ENCODE measurements around the gene LMF1. TPM values are rescaled to one million over a fixed set of nuclear protein-coding genes. Genes with fewer than 3 reads are reported as not detected.

Gene LMF1
- polyA plus RNA-seq, 2 donors, result 8.2 to 17.2 TPM

GRCh38 chr16:937723-938122, 33.1 kb downstream of the LMF1 start:
- WGBS, 2 donors, result 79 to 83% methylated on average over 6 of the region's 6 CpGs
- H3K9me3 ChIP-seq (ENCODE audit: control insufficient read depth in 2 of 2, insufficient read depth in 1 of 2, low read depth in 1 of 2, low read length in 1 of 2), result peaks cover 0 to 4% of the 10 kb centered on the region in 2 donors

DNA sequence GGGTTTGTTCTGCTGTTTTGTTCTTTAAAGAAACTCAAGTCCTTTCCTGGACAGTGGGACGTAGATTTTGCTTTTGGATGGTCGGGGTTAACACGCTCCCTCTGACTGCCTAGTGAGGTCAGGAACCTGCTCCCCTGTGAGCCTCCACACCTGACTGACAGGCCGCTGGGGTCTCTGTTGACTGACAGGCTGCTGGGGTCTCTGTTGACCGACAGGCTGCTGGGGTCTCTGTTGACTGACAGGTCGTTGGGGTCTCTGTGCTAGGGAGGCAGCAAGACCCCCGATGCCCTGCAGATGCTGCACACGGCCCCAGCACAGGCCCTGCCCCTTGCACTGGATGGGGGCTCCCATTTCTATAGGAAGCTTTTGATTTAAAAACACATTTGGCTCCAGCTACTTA, 33.5 kb downstream of the LMF1 start:
- H3K4me3 ChIP-seq (ENCODE audit: low read depth in 1 of 2, low read length in 2 of 2), result no peak overlapping the region
- H3K4me1 ChIP-seq (ENCODE audit: control insufficient read depth in 2 of 2, insufficient read depth in 2 of 2, low read length in 1 of 2), result no peaks in the 10 kb centered on the region
- WGBS, 2 donors, result 73 to 87% methylated on average over 8 of the region's 8 CpGs
- no peaks in the 10 kb centered on the region for H3K9me3 ChIP-seq (ENCODE audit: control insufficient read depth in 2 of 2, insufficient read depth in 1 of 2, low read depth in 1 of 2, low read length in 1 of 2)
- H3K27ac ChIP-seq (ENCODE audit: low read depth in 2 of 2, low read length in 1 of 2), result no peak overlapping the region
- no peaks in the 10 kb centered on the region for H3K27me3 ChIP-seq (ENCODE audit: control insufficient read depth in 1 of 2, insufficient read depth in 2 of 2, low read length in 2 of 2)
- peaks cover 0 to 15% of the 10 kb centered on the region in 2 donors for H3K36me3 ChIP-seq (ENCODE audit: control insufficient read depth in 2 of 2, insufficient read depth in 2 of 2, low read length in 1 of 2)

More at GRCh38 chr16:937723-938122, 33.1 kb downstream of the LMF1 start:
- Histone ChIP-seq H3K27me3 (ENCODE audit: control insufficient read depth in 1 of 2, insufficient read depth in 2 of 2, low read length in 2 of 2) (no peaks in the 10 kb centered on the region), H3K4me3 (ENCODE audit: low read depth in 1 of 2, low read length in 2 of 2) (no peak overlapping the region), H3K27ac (ENCODE audit: low read depth in 2 of 2, low read length in 1 of 2) (no peak overlapping the region), H3K4me1 (ENCODE audit: control insufficient read depth in 2 of 2, insufficient read depth in 2 of 2, low read length in 1 of 2) (no peaks in the 10 kb centered on the region), H3K36me3 (ENCODE audit: control insufficient read depth in 2 of 2, insufficient read depth in 2 of 2, low read length in 1 of 2) (peaks cover 0 to 15% of the 10 kb centered on the region in 2 donors)

DNA sequence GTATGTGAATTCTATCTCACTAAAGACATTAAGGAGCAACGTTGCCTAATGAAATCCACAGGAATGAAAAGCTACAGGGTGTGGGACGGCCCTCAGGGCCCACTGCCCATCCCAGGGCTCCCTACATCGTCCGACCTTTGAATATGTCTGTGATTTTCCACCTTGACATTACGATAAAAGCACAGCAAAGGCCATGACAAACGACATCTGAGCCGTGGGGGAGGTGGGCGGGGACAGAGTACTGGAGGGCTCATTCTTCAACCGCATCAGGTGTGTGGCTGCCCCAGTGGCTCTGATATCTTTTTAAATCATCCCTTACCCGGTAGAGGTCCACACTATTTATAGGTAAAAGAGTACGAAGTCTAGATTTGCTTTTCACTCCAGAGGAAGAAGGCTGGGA, 35.1 kb downstream of the LMF1 start:
- 72 to 76% methylated on average over 11 of the region's 11 CpGs for WGBS, 2 donors
- Histone ChIP-seq H3K27me3 (ENCODE audit: control insufficient read depth in 1 of 2, insufficient read depth in 2 of 2, low read length in 2 of 2) (no peaks in the 10 kb centered on the region), H3K36me3 (ENCODE audit: control insufficient read depth in 2 of 2, insufficient read depth in 2 of 2, low read length in 1 of 2) (peaks cover 0 to 15% of the 10 kb centered on the region in 2 donors), H3K4me1 (ENCODE audit: control insufficient read depth in 2 of 2, insufficient read depth in 2 of 2, low read length in 1 of 2) (no peaks in the 10 kb centered on the region), H3K27ac (ENCODE audit: low read depth in 2 of 2, low read length in 1 of 2) (no peak overlapping the region), H3K4me3 (ENCODE audit: low read depth in 1 of 2, low read length in 2 of 2) (no peak overlapping the region), H3K9me3 (ENCODE audit: control insufficient read depth in 2 of 2, insufficient read depth in 1 of 2, low read depth in 1 of 2, low read length in 1 of 2) (no peaks in the 10 kb centered on the region)

DNA sequence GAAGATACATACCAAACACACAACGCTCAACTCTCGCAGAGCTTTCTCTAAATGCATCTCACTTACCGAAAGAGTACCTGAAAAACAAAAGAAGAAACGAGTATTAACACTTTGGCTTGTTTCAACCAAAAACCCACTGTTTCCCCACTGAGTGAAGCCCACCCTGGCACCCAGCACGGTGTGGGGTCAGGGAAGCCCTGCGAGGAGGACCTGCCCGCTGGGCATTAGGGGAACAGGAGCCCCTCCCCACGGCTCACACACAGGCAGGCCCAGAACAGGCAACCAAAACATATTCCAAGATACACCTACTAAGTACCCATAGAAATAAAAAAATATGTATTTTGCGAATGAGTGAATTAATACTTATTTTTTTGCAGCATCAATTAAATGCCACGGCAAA, 36.6 kb downstream of the LMF1 start:
- H3K4me3 ChIP-seq (ENCODE audit: low read depth in 1 of 2, low read length in 2 of 2), result no peak overlapping the region
- H3K9me3 ChIP-seq (ENCODE audit: control insufficient read depth in 2 of 2, insufficient read depth in 1 of 2, low read depth in 1 of 2, low read length in 1 of 2), result no peaks in the 10 kb centered on the region
- no peaks in the 10 kb centered on the region for H3K27me3 ChIP-seq (ENCODE audit: control insufficient read depth in 1 of 2, insufficient read depth in 2 of 2, low read length in 2 of 2)
- peaks cover 0 to 14% of the 10 kb centered on the region in 2 donors for H3K36me3 ChIP-seq (ENCODE audit: control insufficient read depth in 2 of 2, insufficient read depth in 2 of 2, low read length in 1 of 2)
- 94 to 95% methylated on average over 10 of the region's 10 CpGs for WGBS, 2 donors
- no peak overlapping the region for H3K27ac ChIP-seq (ENCODE audit: low read depth in 2 of 2, low read length in 1 of 2)
- H3K4me1 ChIP-seq (ENCODE audit: control insufficient read depth in 2 of 2, insufficient read depth in 2 of 2, low read length in 1 of 2), result no peaks in the 10 kb centered on the region

DNA sequence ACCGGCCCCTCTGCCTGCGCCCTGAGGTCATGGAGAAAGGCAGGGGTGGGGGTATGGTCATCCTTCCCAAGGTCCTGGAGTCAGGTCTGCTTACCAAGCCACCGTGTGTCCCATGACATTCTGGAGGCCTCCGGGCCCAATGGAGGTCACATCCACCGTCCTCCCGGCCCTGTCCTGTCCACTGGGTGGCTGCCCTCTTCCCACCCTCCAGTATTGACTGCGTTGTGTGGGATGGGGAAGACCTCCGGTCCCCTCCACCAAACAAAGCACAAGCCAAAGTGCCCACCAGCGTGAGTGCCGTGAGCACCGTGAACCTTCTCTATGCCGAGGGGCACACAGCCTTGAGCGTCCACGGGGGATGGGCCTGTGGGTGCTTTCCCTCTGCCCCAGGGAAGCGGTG, 37.2 kb downstream of the LMF1 start:
- Histone ChIP-seq H3K27me3 (ENCODE audit: control insufficient read depth in 1 of 2, insufficient read depth in 2 of 2, low read length in 2 of 2) (no peaks in the 10 kb centered on the region), H3K4me3 (ENCODE audit: low read depth in 1 of 2, low read length in 2 of 2) (no peak overlapping the region), H3K4me1 (ENCODE audit: control insufficient read depth in 2 of 2, insufficient read depth in 2 of 2, low read length in 1 of 2) (no peaks in the 10 kb centered on the region), H3K9me3 (ENCODE audit: control insufficient read depth in 2 of 2, insufficient read depth in 1 of 2, low read depth in 1 of 2, low read length in 1 of 2) (no peaks in the 10 kb centered on the region), H3K36me3 (ENCODE audit: control insufficient read depth in 2 of 2, insufficient read depth in 2 of 2, low read length in 1 of 2) (peaks cover 0 to 14% of the 10 kb centered on the region in 2 donors), H3K27ac (ENCODE audit: low read depth in 2 of 2, low read length in 1 of 2) (no peak overlapping the region)
- WGBS, 2 donors, result 96% methylated on average over 15 of the region's 15 CpGs

GRCh38 chr16:932831-933330, 37.9 kb downstream of the LMF1 start:
- 89 to 91% methylated on average over 21 of the region's 21 CpGs for WGBS, 2 donors
- no peaks in the 10 kb centered on the region for H3K27me3 ChIP-seq (ENCODE audit: control insufficient read depth in 1 of 2, insufficient read depth in 2 of 2, low read length in 2 of 2)
- peaks cover 0 to 14% of the 10 kb centered on the region in 2 donors for H3K36me3 ChIP-seq (ENCODE audit: control insufficient read depth in 2 of 2, insufficient read depth in 2 of 2, low read length in 1 of 2)
- H3K4me3 ChIP-seq (ENCODE audit: low read depth in 1 of 2, low read length in 2 of 2), result no peak overlapping the region
- no peaks in the 10 kb centered on the region for H3K4me1 ChIP-seq (ENCODE audit: control insufficient read depth in 2 of 2, insufficient read depth in 2 of 2, low read length in 1 of 2)
- no peak overlapping the region for H3K27ac ChIP-seq (ENCODE audit: low read depth in 2 of 2, low read length in 1 of 2)
- no peaks in the 10 kb centered on the region for H3K9me3 ChIP-seq (ENCODE audit: control insufficient read depth in 2 of 2, insufficient read depth in 1 of 2, low read depth in 1 of 2, low read length in 1 of 2)

- 90 to 93% methylated on average over 44 of the region's 44 CpGs for WGBS, 2 donors
These were observed 38.9 kb downstream of the LMF1 start for GRCh38 chr16:931626-932500.

DNA sequence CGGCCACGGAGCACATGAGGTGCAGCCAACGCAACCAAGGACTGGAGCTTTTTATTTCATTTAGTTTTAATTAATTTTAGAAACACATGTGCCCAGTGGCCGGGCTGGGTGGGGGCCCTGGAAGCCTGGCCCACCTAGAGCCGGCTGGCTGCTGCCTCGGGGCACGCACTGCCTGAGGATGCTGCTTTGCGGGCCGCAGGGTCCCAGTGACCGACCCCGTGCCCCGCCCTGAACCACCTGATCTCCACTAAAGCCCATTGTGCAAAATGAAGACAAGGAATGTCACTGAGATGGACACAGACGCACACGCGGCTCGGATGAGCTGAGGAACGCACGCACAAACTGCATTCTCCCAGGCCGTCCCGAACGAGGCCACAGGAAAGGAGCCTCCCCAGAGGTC, 39.6 kb downstream of the LMF1 start:
- Histone ChIP-seq H3K27me3 (ENCODE audit: control insufficient read depth in 1 of 2, insufficient read depth in 2 of 2, low read length in 2 of 2) (no peaks in the 10 kb centered on the region), H3K27ac (ENCODE audit: low read depth in 2 of 2, low read length in 1 of 2) (no peak overlapping the region), H3K36me3 (ENCODE audit: control insufficient read depth in 2 of 2, insufficient read depth in 2 of 2, low read length in 1 of 2) (peaks cover 0 to 14% of the 10 kb centered on the region in 2 donors), H3K4me1 (ENCODE audit: control insufficient read depth in 2 of 2, insufficient read depth in 2 of 2, low read length in 1 of 2) (no peaks in the 10 kb centered on the region), H3K9me3 (ENCODE audit: control insufficient read depth in 2 of 2, insufficient read depth in 1 of 2, low read depth in 1 of 2, low read length in 1 of 2) (no peaks in the 10 kb centered on the region), H3K4me3 (ENCODE audit: low read depth in 1 of 2, low read length in 2 of 2) (no peak overlapping the region)
- 91 to 93% methylated on average over 21 of the region's 21 CpGs for WGBS, 2 donors

More at GRCh38 chr16:931626-932500, 38.9 kb downstream of the LMF1 start:
- H3K9me3 ChIP-seq (ENCODE audit: control insufficient read depth in 2 of 2, insufficient read depth in 1 of 2, low read depth in 1 of 2, low read length in 1 of 2), result no peaks in the 10 kb centered on the region
- peaks cover 0 to 14% of the 10 kb centered on the region in 2 donors for H3K36me3 ChIP-seq (ENCODE audit: control insufficient read depth in 2 of 2, insufficient read depth in 2 of 2, low read length in 1 of 2)
- H3K27ac ChIP-seq (ENCODE audit: low read depth in 2 of 2, low read length in 1 of 2), result no peak overlapping the region
- no peak overlapping the region for H3K4me3 ChIP-seq (ENCODE audit: low read depth in 1 of 2, low read length in 2 of 2)
- H3K27me3 ChIP-seq (ENCODE audit: control insufficient read depth in 1 of 2, insufficient read depth in 2 of 2, low read length in 2 of 2), result no peaks in the 10 kb centered on the region
- no peaks in the 10 kb centered on the region for H3K4me1 ChIP-seq (ENCODE audit: control insufficient read depth in 2 of 2, insufficient read depth in 2 of 2, low read length in 1 of 2)

DNA sequence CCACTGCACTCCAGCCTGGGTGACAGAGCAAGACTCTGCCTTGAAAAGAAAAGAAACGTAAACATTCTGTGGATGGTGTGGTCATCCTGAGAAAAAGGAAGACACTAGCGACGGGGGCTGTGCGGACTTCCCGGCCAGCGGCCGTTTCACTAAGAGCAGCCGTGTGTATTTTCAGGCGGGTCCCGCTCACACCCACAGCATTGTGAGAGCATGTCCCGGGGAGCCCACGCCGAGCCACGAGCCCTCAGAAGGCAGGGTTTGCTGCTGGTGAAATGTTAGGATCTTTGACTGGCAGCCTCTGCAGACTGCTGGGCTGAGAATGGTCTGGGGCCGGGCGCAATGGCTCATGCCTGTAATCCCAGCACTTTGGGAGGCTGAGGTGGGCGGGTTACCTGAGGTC, 40.3 kb downstream of the LMF1 start:
- Histone ChIP-seq H3K9me3 (ENCODE audit: control insufficient read depth in 2 of 2, insufficient read depth in 1 of 2, low read depth in 1 of 2, low read length in 1 of 2) (peaks cover 0 to 2% of the 10 kb centered on the region in 2 donors), H3K4me3 (ENCODE audit: low read depth in 1 of 2, low read length in 2 of 2) (no peak overlapping the region), H3K27ac (ENCODE audit: low read depth in 2 of 2, low read length in 1 of 2) (no peak overlapping the region), H3K36me3 (ENCODE audit: control insufficient read depth in 2 of 2, insufficient read depth in 2 of 2, low read length in 1 of 2) (peaks cover 0 to 18% of the 10 kb centered on the region in 2 donors), H3K4me1 (ENCODE audit: control insufficient read depth in 2 of 2, insufficient read depth in 2 of 2, low read length in 1 of 2) (peaks cover 0 to 2% of the 10 kb centered on the region in 2 donors), H3K27me3 (ENCODE audit: control insufficient read depth in 1 of 2, insufficient read depth in 2 of 2, low read length in 2 of 2) (no peaks in the 10 kb centered on the region)
- 93 to 95% methylated on average over 17 of the region's 17 CpGs for WGBS, 2 donors
